CD14-positive monocyte (primary cell): ENCODE results near the gene F9. TPM values are rescaled to one million over a fixed set of nuclear protein-coding genes. Genes with fewer than 3 reads are reported as not detected.
A peak's percentile ranks its signal among the peaks of the same experiment; 100 is the strongest.
"Not testable (repeated sequence)": the region's sequence is repeated elsewhere in the genome, so short reads cannot be mapped to it uniquely, and the experiment has no call there.

ENCODE experiments used
- DNase-seq, 3 donors: peaks; one replicate each; pipeline ENCODE4 v3.0.0-alpha.2; 2011 to 2022
- H2AFZ ChIP-seq: 2 replicates; pipeline ENCODE4 v1.6.0; 2012; ENCODE audit warnings: mild to moderate bottlenecking, low read depth, low read length, inconsistent platforms; ENCODE audit not compliant: insufficient read depth, poor library complexity, severe bottlenecking
- H3K27ac ChIP-seq, 2 donors: 1 replicate in 1 of 2; 2 replicates in 1 of 2; pipeline ENCODE4 v1.5.1; 2012 to 2013; ENCODE audit warnings: low read length in 2 of 2, control low read depth in 1 of 2, inconsistent platforms in 1 of 2, low read depth in 1 of 2, mild to moderate bottlenecking in 1 of 2
- H3K27me3 ChIP-seq, 2 donors: one replicate each; pipeline versions ENCODE4 v1.6.0 to v1.6.1; 2011 to 2013; ENCODE audit warnings: low read length in 2 of 2; ENCODE audit not compliant: control insufficient read depth in 2 of 2, insufficient read depth in 2 of 2
- H3K36me3 ChIP-seq, 2 donors: replicated peaks in 1 of 2; 1 replicate in 1 of 2; 2 replicates in 1 of 2; pipeline versions ENCODE4 v1.5.1 to v1.6.1; 2012 to 2013; ENCODE audit warnings: low read length in 2 of 2, control low read depth in 1 of 2, inconsistent platforms in 1 of 2, mild to moderate bottlenecking in 1 of 2; ENCODE audit not compliant: insufficient read depth in 2 of 2, control insufficient read depth in 1 of 2
- H3K4me1 ChIP-seq, 2 donors: 1 replicate in 1 of 2; 2 replicates in 1 of 2; pipeline versions ENCODE4 v1.5.1 to v1.6.1; 2012 to 2013; ENCODE audit warnings: low read length in 2 of 2, control low read depth in 1 of 2, inconsistent platforms in 1 of 2, mild to moderate bottlenecking in 1 of 2, moderate library complexity in 1 of 2; ENCODE audit not compliant: insufficient read depth in 2 of 2, control insufficient read depth in 1 of 2
- H3K4me2 ChIP-seq: replicated peaks from 2 replicates; pipeline ENCODE3; 2012; ENCODE audit warnings: low read length, moderate library complexity, mild to moderate bottlenecking; ENCODE audit not compliant: poor library complexity, severe bottlenecking; ENCODE audit errors: extremely low read depth
- H3K4me3 ChIP-seq, 3 experiments: fragments of 200-600 bp in 1 of 3; sonication (generic) in 1 of 3; replicated peaks in 1 of 3; 1 replicate in 2 of 3; 2 replicates in 1 of 3; pipeline ENCODE4 v1.5.1; 2011 to 2013; ENCODE audit warnings: low read length in 3 of 3, mild to moderate bottlenecking in 3 of 3, control low read depth in 2 of 3, low read depth in 2 of 3, inconsistent platforms in 1 of 3, moderate library complexity in 1 of 3
- H3K79me2 ChIP-seq: 2 replicates; pipeline ENCODE4 v1.6.0; 2012; ENCODE audit warnings: mild to moderate bottlenecking, control low read depth, inconsistent platforms, low read length, moderate library complexity; ENCODE audit not compliant: insufficient read depth
- H3K9ac ChIP-seq: 2 replicates; pipeline ENCODE4 v1.6.0; 2017; ENCODE audit warnings: low read length, mild to moderate bottlenecking; ENCODE audit not compliant: insufficient read depth, poor library complexity, severe bottlenecking
- H3K9me3 ChIP-seq, 2 donors: replicated peaks in 1 of 2; 1 replicate in 1 of 2; 2 replicates in 1 of 2; pipeline versions ENCODE4 v1.5.1 to v1.6.1; 2012 to 2013; ENCODE audit warnings: low read length in 2 of 2, control low read depth in 1 of 2; ENCODE audit not compliant: control insufficient read depth in 1 of 2, insufficient read depth in 1 of 2
- H4K20me1 ChIP-seq: 2 replicates; pipeline ENCODE4 v1.6.0; 2012; ENCODE audit warnings: mild to moderate bottlenecking, low read length, control low read depth, moderate library complexity; ENCODE audit not compliant: insufficient read depth
- H3K27ac Mint-ChIP-seq, 7 donors: one replicate each; pipeline ENCODE4 v1.8.0; 2020; ENCODE audit warnings: mild to moderate bottlenecking in 7 of 7, mixed read lengths in 7 of 7, moderate library complexity in 6 of 7, inconsistent platforms in 2 of 7
- H3K27me3 Mint-ChIP-seq, 3 donors: one replicate each; pipeline ENCODE4 v1.8.0; 2021 to 2022; ENCODE audit warnings: low read depth in 3 of 3, mild to moderate bottlenecking in 3 of 3, mixed read lengths in 3 of 3, moderate library complexity in 3 of 3, inconsistent platforms in 1 of 3
- H3K36me3 Mint-ChIP-seq, 2 donors: one replicate each; pipeline ENCODE4 v1.8.0; 2020; ENCODE audit warnings: mixed read lengths in 2 of 2, inconsistent platforms in 1 of 2, mild to moderate bottlenecking in 1 of 2
- H3K4me1 Mint-ChIP-seq: one replicate; pipeline ENCODE4 v1.8.0; 2020; ENCODE audit warnings: mild to moderate bottlenecking, mixed read lengths
- H3K4me3 Mint-ChIP-seq, 2 donors: one replicate each; pipeline ENCODE4 v1.8.0; 2020; ENCODE audit warnings: mild to moderate bottlenecking in 2 of 2, mixed read lengths in 2 of 2, moderate library complexity in 1 of 2
- H3K9me3 Mint-ChIP-seq, 7 donors: one replicate each; pipeline ENCODE4 v1.8.0; 2020 to 2022; ENCODE audit warnings: mixed read lengths in 7 of 7, mild to moderate bottlenecking in 6 of 7, moderate library complexity in 6 of 7, inconsistent platforms in 2 of 7
- WGBS: methylation state at CpG from one replicate; pipeline ENCODE4 v1.1.5; 2013; ENCODE audit warnings: missing lambda C conversion rate; ENCODE audit not compliant: insufficient coverage; 5-methylcytosine and 5-hydroxymethylcytosine counted together
- intact Hi-C, 2 donors: fragments of 100-400 bp; cut with micrococcal nuclease; formaldehyde crosslinking; loops; one replicate each; pipeline versions ENCODE4 v1.15.0 to v1.15.1; 2023
- polyA plus RNA-seq, 3 donors: library from polyadenylated mRNA; depleted of rRNA in 1 of 3; unstranded in 2 of 3; stranded (reverse) in 1 of 3; fragments of 300-500 nt in 2 of 3; fragments of >200 nt in 1 of 3; fragmentation: Illumina TruSeq in 2 of 3; gene quantifications; 1 replicate in 2 of 3; 2 replicates in 1 of 3; pipeline ENCODE4 v1.2.3, GENCODE V29; 2012 to 2021
- TF ChIP-seq, protein P1 (sequence below): fragments of 200-600 bp; IDR thresholded peaks from one replicate; pipeline ENCODE4 v1.8.0; 2022; ENCODE audit warnings: antibody characterized with exemption, mild to moderate bottlenecking

F9 gene
- polyA plus RNA-seq, 3 donors, result not detected

DNA sequence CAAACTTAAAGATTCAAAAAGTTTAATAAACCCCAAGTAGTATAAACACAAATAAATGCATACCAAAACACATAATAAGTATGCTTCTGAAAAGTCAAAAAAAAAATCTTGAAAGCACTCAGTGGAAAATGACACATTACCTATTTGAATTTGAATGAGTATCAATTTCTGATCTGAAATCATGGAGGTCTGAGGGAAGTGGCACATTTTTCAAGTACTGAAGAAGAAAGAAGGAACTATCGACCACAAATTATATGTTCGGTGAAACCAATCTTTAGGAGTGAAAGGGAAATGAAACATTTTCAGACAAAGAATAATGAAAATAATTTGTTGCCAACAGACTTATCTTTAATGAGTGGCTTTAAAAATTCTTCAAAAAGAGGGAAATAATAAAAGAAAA is 12.1 kb upstream of the F9 start:
- H3K27me3 Mint-ChIP-seq, result peaks cover 0 to 2% (median 0%) of the 10 kb centered on the region in 3 donors
- Histone ChIP-seq H3K36me3 (no peaks in the 10 kb centered on the region), H3K4me1 (no peaks in the 10 kb centered on the region), H2AFZ (no peak overlapping the region), H3K27me3 (no peaks in the 10 kb centered on the region), H3K79me2 (no peaks in the 10 kb centered on the region), H3K4me3 (no peak overlapping the region), H4K20me1 (no peaks in the 10 kb centered on the region), H3K4me2 (no peak overlapping the region), H3K9me3 (peaks cover 0 to 1% of the 10 kb centered on the region in 2 donors), H3K27ac (no peak overlapping the region), H3K9ac (no peak overlapping the region)
- peaks cover 5% of the 10 kb centered on the region for H3K4me1 Mint-ChIP-seq
- H3K36me3 Mint-ChIP-seq, result no peaks in the 10 kb centered on the region
- intact Hi-C loops, result no loop called here
- H3K27ac Mint-ChIP-seq, result peak overlapping the region in 1 of 7 donors; percentile 6
- DNase-seq, result no peak
- peaks cover 0 to 8% (median 5%) of the 10 kb centered on the region in 7 donors for H3K9me3 Mint-ChIP-seq
- TF ChIP-seq, protein P1, sequence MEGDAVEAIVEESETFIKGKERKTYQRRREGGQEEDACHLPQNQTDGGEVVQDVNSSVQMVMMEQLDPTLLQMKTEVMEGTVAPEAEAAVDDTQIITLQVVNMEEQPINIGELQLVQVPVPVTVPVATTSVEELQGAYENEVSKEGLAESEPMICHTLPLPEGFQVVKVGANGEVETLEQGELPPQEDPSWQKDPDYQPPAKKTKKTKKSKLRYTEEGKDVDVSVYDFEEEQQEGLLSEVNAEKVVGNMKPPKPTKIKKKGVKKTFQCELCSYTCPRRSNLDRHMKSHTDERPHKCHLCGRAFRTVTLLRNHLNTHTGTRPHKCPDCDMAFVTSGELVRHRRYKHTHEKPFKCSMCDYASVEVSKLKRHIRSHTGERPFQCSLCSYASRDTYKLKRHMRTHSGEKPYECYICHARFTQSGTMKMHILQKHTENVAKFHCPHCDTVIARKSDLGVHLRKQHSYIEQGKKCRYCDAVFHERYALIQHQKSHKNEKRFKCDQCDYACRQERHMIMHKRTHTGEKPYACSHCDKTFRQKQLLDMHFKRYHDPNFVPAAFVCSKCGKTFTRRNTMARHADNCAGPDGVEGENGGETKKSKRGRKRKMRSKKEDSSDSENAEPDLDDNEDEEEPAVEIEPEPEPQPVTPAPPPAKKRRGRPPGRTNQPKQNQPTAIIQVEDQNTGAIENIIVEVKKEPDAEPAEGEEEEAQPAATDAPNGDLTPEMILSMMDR, result no peak
- WGBS, result no CpG with 5 or more reads among the region's 2 CpGs
- no peak overlapping the region for H3K4me3 Mint-ChIP-seq

DNA sequence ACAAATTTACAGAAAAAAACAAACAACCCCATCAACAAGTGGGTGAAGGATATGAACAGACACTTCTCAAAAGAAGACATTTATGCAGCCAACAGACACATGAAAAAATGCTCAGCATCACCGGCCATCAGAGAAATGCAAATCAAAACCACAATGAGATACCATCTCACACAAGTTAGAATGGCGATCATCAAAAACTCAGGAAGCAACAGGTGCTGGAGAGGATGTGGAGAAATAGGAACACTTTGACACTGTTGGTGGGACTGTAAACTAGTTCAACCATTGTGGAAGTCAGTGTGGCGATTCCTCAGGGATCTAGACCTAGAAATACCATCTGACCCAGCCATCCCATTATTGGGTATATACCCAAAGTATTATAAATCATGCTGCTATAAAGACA is 1.7 kb upstream of the F9 start:
- H3K36me3 ChIP-seq, H3K27ac ChIP-seq, H3K4me3 Mint-ChIP-seq, H3K9me3 ChIP-seq, H4K20me1 ChIP-seq, H3K4me2 ChIP-seq, intact Hi-C loops, H3K4me1 Mint-ChIP-seq, H3K4me1 ChIP-seq, H3K27ac Mint-ChIP-seq, H3K27me3 Mint-ChIP-seq, H3K9ac ChIP-seq, H3K79me2 ChIP-seq, DNase-seq, H3K4me3 ChIP-seq, H2AFZ ChIP-seq, H3K27me3 ChIP-seq, H3K36me3 Mint-ChIP-seq: not testable (repeated sequence)
- peaks cover 0 to 11% (median 2%) of the 10 kb centered on the region in 7 donors for H3K9me3 Mint-ChIP-seq
- no CpG with 5 or more reads among the region's 3 CpGs for WGBS
